Measurements from ENCODE around the gene SLC6A19. TPM values are rescaled to one million over a fixed set of nuclear protein-coding genes. Genes with fewer than 3 reads are reported as not detected.

SLC6A19 gene
- total and polyA plus RNA-seq, 11 donors: not detected

GRCh38 chr5:1220351-1220750, 19.0 kb downstream of the SLC6A19 start:
- DNase-seq (no peak), ATAC-seq (no peak)
- no peak overlapping the region for H3K4me3 ChIP-seq
- no peak overlapping the region for H3K27ac ChIP-seq
- WGBS, 4 donors: 81 to 89% (median 85%) methylated on average over 9 of the region's 9 CpGs
- H3K4me1 ChIP-seq: no peaks in the 10 kb centered on the region
- peaks cover 0 to 9% (median 0%) of the 10 kb centered on the region in 9 donors for H3K27me3 ChIP-seq
- no peaks in the 10 kb centered on the region for H3K36me3 ChIP-seq
- TF ChIP-seq POLR2A (IDR thresholded peaks at IDR 0.05): no peak
- TF ChIP-seq, protein P1, sequence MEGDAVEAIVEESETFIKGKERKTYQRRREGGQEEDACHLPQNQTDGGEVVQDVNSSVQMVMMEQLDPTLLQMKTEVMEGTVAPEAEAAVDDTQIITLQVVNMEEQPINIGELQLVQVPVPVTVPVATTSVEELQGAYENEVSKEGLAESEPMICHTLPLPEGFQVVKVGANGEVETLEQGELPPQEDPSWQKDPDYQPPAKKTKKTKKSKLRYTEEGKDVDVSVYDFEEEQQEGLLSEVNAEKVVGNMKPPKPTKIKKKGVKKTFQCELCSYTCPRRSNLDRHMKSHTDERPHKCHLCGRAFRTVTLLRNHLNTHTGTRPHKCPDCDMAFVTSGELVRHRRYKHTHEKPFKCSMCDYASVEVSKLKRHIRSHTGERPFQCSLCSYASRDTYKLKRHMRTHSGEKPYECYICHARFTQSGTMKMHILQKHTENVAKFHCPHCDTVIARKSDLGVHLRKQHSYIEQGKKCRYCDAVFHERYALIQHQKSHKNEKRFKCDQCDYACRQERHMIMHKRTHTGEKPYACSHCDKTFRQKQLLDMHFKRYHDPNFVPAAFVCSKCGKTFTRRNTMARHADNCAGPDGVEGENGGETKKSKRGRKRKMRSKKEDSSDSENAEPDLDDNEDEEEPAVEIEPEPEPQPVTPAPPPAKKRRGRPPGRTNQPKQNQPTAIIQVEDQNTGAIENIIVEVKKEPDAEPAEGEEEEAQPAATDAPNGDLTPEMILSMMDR (IDR thresholded peaks at IDR 0.05): no peak
- intact Hi-C loops (cut with DNase I): loop anchor here in 1 of 10 donors (5.0 kb wide), 1 partner anchor 182 kb away; no protein-coding TSS in a partner anchor
- H3K9me3 ChIP-seq: no peaks in the 10 kb centered on the region

DNA sequence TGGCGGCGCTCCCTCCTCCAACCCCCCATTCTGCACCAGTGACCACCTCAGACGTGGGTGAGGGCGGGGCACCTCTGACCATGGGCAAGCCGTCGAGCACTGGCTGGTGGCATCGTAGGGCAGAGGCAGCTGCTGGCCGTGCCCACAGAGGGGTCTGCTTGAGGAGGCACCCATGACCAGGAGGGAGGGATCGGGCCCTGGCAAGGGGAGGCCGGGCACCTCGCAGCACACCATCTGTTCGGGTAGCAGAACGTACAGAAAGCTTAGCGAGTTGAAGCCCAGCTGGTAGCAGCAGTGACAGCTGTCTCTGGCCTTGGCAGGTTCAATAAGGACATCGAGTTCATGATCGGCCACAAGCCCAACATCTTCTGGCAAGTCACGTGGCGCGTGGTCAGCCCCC, 19.4 kb downstream of the SLC6A19 start:
- 81 to 88% (median 87%) methylated on average over 14 to 19 of the region's 19 CpGs for WGBS, 4 donors
- Histone ChIP-seq H3K27ac (no peak overlapping the region), H3K4me3 (no peak overlapping the region), H3K4me1 (no peaks in the 10 kb centered on the region), H3K36me3 (no peaks in the 10 kb centered on the region), H3K27me3 (peaks cover 0 to 9% (median 0%) of the 10 kb centered on the region in 9 donors), H3K9me3 (no peaks in the 10 kb centered on the region)
- ATAC-seq (no peak), DNase-seq (no peak)
- no peak for TF ChIP-seq POLR2A (IDR thresholded peaks at IDR 0.05)
- TF ChIP-seq, protein P1 (IDR thresholded peaks at IDR 0.05): no peak
- intact Hi-C loops (cut with DNase I): loop anchor here in 1 of 10 donors (5.0 kb wide), 1 partner anchor 181 kb away; no protein-coding TSS in a partner anchor

DNA sequence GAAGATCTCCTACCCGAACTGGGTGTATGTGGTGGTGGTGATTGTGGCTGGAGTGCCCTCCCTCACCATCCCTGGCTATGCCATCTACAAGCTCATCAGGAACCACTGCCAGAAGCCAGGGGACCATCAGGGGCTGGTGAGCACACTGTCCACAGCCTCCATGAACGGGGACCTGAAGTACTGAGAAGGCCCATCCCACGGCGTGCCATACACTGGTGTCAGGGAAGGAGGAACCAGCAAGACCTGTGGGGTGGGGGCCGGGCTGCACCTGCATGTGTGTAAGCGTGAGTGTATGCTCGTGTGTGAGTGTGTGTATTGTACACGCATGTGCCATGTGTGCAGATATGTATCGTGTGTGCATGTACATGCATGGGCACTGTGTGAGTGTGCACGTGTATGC, 20.3 kb downstream of the SLC6A19 start:
- WGBS, 4 donors: 88 to 90% (median 90%) methylated on average over 9 to 10 of the region's 10 CpGs
- no peak for TF ChIP-seq POLR2A (IDR thresholded peaks at IDR 0.05)
- TF ChIP-seq, protein P1 (IDR thresholded peaks at IDR 0.05): no peak
- intact Hi-C loops (cut with DNase I): loop anchor here in 1 of 10 donors (5.0 kb wide), 1 partner anchor 181 kb away; no protein-coding TSS in a partner anchor
- Histone ChIP-seq H3K27ac (no peak overlapping the region), H3K9me3 (no peaks in the 10 kb centered on the region), H3K4me3 (no peak overlapping the region), H3K36me3 (no peaks in the 10 kb centered on the region), H3K27me3 (peaks cover 0 to 9% (median 0%) of the 10 kb centered on the region in 9 donors), H3K4me1 (no peaks in the 10 kb centered on the region)
- ATAC-seq (no peak), DNase-seq (no peak)

DNA sequence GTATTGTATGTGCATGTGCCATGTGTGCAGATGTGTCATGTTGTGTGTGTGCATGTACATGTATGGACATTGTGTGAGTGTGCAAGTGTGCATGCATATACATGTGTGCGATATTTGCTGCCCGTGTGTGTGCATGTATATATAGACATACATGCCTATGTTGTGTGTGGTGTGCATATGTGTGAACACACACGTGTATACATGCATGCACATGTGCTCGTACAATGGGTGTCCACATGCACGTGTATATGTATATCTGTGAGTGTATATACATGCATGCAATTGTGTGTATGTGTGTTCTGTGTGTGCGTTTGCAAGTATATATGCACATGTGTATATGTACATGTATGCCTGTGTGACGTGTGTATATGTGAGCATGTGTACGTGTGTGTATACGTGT, 20.8 kb downstream of the SLC6A19 start:
- 94 to 96% (median 95%) methylated on average over 9 of the region's 9 CpGs for WGBS, 4 donors
- intact Hi-C loops (cut with DNase I): loop anchor here in 1 of 10 donors (5.0 kb wide), 1 partner anchor 180 kb away; no protein-coding TSS in a partner anchor
- no peaks in the 10 kb centered on the region for H3K9me3 ChIP-seq
- TF ChIP-seq, protein P1 (IDR thresholded peaks at IDR 0.05): no peak
- no peak for TF ChIP-seq POLR2A (IDR thresholded peaks at IDR 0.05)
- H3K27ac ChIP-seq: no peak overlapping the region
- no peak overlapping the region for H3K4me3 ChIP-seq
- no peaks in the 10 kb centered on the region for H3K4me1 ChIP-seq
- peaks cover 0 to 9% (median 0%) of the 10 kb centered on the region in 9 donors for H3K27me3 ChIP-seq
- no peak for DNase-seq
- ATAC-seq: no peak
- H3K36me3 ChIP-seq: no peaks in the 10 kb centered on the region

All from heart left ventricle (tissue), 16 donors.